AG10803 (cell line): ENCODE measurements around the gene CADM2.

ENCODE experiments used
- DNase-seq: peaks from one replicate; pipeline ENCODE4 v3.0.0; 2010; ENCODE audit warnings: low read depth
- H3K4me3 ChIP-seq: 2 replicates; pipeline ENCODE4 v1.5.1; 2011; ENCODE audit warnings: mild to moderate bottlenecking, low read length, control low read depth
- TF ChIP-seq, protein P1 (sequence below): conservative IDR thresholded peaks from 2 replicates; pipeline ENCODE4 v1.5.1; 2011; ENCODE audit warnings: mild to moderate bottlenecking, low read length, control low read depth, inconsistent platforms

Gene CADM2

GRCh38 chr3:85161544-85161943 is 202.8 kb downstream of the CADM2 start:
- TF ChIP-seq, protein P1, sequence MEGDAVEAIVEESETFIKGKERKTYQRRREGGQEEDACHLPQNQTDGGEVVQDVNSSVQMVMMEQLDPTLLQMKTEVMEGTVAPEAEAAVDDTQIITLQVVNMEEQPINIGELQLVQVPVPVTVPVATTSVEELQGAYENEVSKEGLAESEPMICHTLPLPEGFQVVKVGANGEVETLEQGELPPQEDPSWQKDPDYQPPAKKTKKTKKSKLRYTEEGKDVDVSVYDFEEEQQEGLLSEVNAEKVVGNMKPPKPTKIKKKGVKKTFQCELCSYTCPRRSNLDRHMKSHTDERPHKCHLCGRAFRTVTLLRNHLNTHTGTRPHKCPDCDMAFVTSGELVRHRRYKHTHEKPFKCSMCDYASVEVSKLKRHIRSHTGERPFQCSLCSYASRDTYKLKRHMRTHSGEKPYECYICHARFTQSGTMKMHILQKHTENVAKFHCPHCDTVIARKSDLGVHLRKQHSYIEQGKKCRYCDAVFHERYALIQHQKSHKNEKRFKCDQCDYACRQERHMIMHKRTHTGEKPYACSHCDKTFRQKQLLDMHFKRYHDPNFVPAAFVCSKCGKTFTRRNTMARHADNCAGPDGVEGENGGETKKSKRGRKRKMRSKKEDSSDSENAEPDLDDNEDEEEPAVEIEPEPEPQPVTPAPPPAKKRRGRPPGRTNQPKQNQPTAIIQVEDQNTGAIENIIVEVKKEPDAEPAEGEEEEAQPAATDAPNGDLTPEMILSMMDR, result no peak
- H3K4me3 ChIP-seq, result no peak overlapping the region
- DNase-seq, result no peak

- H3K4me3 ChIP-seq, result no peak overlapping the region
- DNase-seq, result no peak
- TF ChIP-seq, protein P1, result no peak
Measured at GRCh38 chr3:85162905-85163304, 204.1 kb downstream of the CADM2 start.

- no peak overlapping the region for H3K4me3 ChIP-seq
- DNase-seq, result no peak
- TF ChIP-seq, protein P1, result no peak
Measured at GRCh38 chr3:85164436-85164835, 205.6 kb downstream of the CADM2 start.

DNA sequence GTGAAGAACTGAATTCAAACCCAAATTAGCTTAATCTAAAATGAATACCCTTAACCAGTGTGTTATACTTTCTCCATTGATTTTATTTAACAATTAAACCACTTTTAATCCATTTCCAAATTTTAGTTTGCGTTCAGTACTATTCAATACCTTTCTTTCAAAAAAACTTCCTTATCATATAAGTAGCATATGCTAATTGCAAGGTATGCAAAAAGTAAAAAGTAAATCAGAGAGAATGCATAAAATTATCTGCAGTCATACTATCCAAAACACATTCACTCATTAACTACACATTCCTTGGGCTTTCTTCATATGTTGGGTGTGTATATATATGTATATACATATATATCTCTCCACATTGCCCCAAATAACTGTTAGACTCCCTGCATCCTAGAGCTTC is 208.8 kb downstream of the CADM2 start:
- no peak overlapping the region for H3K4me3 ChIP-seq
- DNase-seq, result no peak
- TF ChIP-seq, protein P1, result no peak

DNA sequence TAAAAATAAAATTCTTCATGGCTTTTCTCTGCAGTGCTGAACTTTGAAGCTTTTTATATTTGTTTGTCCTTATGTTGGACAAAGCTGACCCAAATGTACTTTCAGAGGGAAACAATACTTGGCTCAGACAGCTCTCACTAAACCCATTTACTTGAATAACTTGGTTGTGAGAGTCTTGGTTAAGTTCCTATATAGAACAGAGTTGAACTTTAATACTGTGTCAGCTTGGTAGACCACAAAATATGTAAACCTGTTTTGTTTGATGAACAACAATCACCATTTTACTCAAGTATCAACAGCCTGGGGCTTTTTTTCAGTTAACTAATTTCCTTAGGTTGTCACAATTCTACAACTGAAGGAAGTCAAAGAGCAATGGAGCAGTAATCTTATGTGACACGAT is 211.9 kb downstream of the CADM2 start:
- TF ChIP-seq, protein P1, result no peak
- H3K4me3 ChIP-seq, result no peak overlapping the region
- DNase-seq, result no peak

GRCh38 chr3:85171976-85172375 is 213.2 kb downstream of the CADM2 start:
- no peak for DNase-seq
- TF ChIP-seq, protein P1, result no peak
- H3K4me3 ChIP-seq, result no peak overlapping the region

DNA sequence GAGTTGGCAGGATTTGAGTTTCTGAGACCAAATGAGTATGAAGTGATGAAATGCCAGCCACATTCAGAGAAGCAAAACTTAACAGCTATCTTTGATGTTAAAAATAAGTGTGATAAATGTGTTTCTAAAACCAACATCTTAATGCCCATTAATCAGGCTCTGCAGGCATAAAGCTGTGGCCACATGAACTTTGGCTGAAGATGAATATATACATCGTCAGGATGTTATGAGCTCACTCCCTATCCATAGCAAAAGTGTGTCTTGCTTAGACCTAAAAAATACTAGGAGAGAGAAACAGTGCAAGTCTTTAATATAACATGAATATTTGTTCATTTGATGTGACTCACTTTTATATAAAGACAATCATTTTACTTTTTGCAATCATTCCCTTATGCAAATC is 218.0 kb downstream of the CADM2 start:
- TF ChIP-seq, protein P1, result no peak
- no peak overlapping the region for H3K4me3 ChIP-seq
- DNase-seq, result no peak
